K562 (cell line): ENCODE data around the gene DOCK4. TPM values are rescaled to one million over a fixed set of nuclear protein-coding genes. Genes with fewer than 3 reads are reported as not detected.

Experiments used
- ATAC-seq: fragments of 200-7000 bp; cut with Tn5 transposase; 3 replicates; pipeline ENCODE4 v1.9.1; 2020; ENCODE audit warnings: moderate library complexity
- BruUV-seq: library from RNA; stranded (reverse); fragments of 400-500 nt; replicated peaks from 2 replicates; lab custom pipeline; 2021; lab: Mats Ljungman, UMichigan
- CTCF ChIA-PET: fragments of 300-600 bp; formaldehyde crosslinking; extraction: SDS; loops from one replicate; lab custom pipeline; 2021; ENCODE audit warnings: low intra/inter-chr PET ratio; lab: Yijun Ruan, JAX
- POLR2A ChIA-PET: fragments of 300-600, 350-650 bp; sonication (Branson Sonifier 250); formaldehyde crosslinking; extraction: SDS; loops from one replicate; lab custom pipeline; 2021; ENCODE audit warnings: antibody characterized with exemption, inconsistent platforms; lab: Yijun Ruan, JAX
- DNase-seq, 4 experiments: peaks; one replicate each; pipeline versions ENCODE4 v3.0.0 to v3.0.0-alpha.2; 2011 to 2018; ENCODE audit warnings: low spot score in 3 of 4, mixed read lengths in 3 of 4; ENCODE audit errors: extremely low read depth in 1 of 4
- FAIRE-seq: peaks from 2 replicates; lab custom pipeline; 2011; peaks lifted over from hg19 to GRCh38; lab: Jason Lieb, UNC
- H2AFZ ChIP-seq: 2 replicates; pipeline ENCODE4 v1.6.0; 2011; ENCODE audit warnings: low read depth, low read length, control low read depth, inconsistent platforms
- H3K27ac ChIP-seq: fragments of 200-600 bp; 3 replicates; pipeline ENCODE4 v1.8.0; 2011; ENCODE audit warnings: low read depth, mild to moderate bottlenecking, control low read depth, inconsistent platforms, low read length, moderate library complexity, mixed read lengths; ENCODE audit errors: extremely low read depth
- H3K27me3 ChIP-seq, 2 experiments: fragments of 300-600 bp in 1 of 2; 2 replicates in 1 of 2; 3 replicates in 1 of 2; pipeline versions ENCODE4 v1.6.0 to v1.8.0; 2011; ENCODE audit warnings: inconsistent platforms in 2 of 2, low read length in 2 of 2, mild to moderate bottlenecking in 1 of 2, mixed read lengths in 1 of 2, moderate library complexity in 1 of 2; ENCODE audit not compliant: control insufficient read depth in 2 of 2, insufficient read depth in 2 of 2
- H3K36me3 ChIP-seq: fragments of 300-600 bp; 3 replicates; pipeline ENCODE4 v1.8.0; 2011; ENCODE audit warnings: mild to moderate bottlenecking, low read length, inconsistent platforms; ENCODE audit not compliant: control insufficient read depth, insufficient read depth
- H3K4me1 ChIP-seq, 2 experiments: fragments of 200-600 bp in 1 of 2; replicated peaks in 1 of 2; 2 replicates in 1 of 2; 3 replicates in 1 of 2; pipeline versions ENCODE4 v1.5.1 to v1.8.0; 2011; ENCODE audit warnings: inconsistent platforms in 2 of 2, low read length in 2 of 2, mild to moderate bottlenecking in 1 of 2, mixed read lengths in 1 of 2, moderate library complexity in 1 of 2; ENCODE audit not compliant: control insufficient read depth in 2 of 2, insufficient read depth in 2 of 2
- H3K4me2 ChIP-seq: 2 replicates; pipeline ENCODE4 v1.6.1; 2011; ENCODE audit warnings: low read length, control low read depth, inconsistent platforms, mixed read lengths; ENCODE audit not compliant: insufficient read depth
- H3K4me3 ChIP-seq: fragments of 200-600 bp; sonication (generic), shearing (Covaris generic); 2 replicates; pipeline ENCODE4 v1.5.1; 2016; ENCODE audit warnings: control low read depth, inconsistent platforms
- H3K79me2 ChIP-seq: fragments of 200-600 bp; 3 replicates; pipeline ENCODE4 v1.8.0; 2011; ENCODE audit warnings: low read length, inconsistent platforms; ENCODE audit not compliant: control insufficient read depth, insufficient read depth
- H3K9ac ChIP-seq, 2 experiments: 2 replicates each; pipeline versions ENCODE4 v1.6.0 to v1.6.1; 2011; ENCODE audit warnings: low read depth in 2 of 2, low read length in 2 of 2, control low read depth in 1 of 2, inconsistent platforms in 1 of 2, mild to moderate bottlenecking in 1 of 2, mixed read lengths in 1 of 2; ENCODE audit not compliant: insufficient read depth in 1 of 2
- H3K9me1 ChIP-seq: one replicate; pipeline ENCODE4 v1.6.0; 2011; ENCODE audit warnings: inconsistent platforms, mild to moderate bottlenecking, low read length, moderate library complexity; ENCODE audit not compliant: control insufficient read depth, insufficient read depth
- H3K9me3 ChIP-seq: replicated peaks from 2 replicates; pipeline ENCODE4 v1.5.1; 2011; ENCODE audit warnings: low read depth, low read length, inconsistent platforms; ENCODE audit not compliant: control insufficient read depth, insufficient read depth
- H4K20me1 ChIP-seq: replicated peaks from 2 replicates; pipeline ENCODE4 v1.6.1; 2011; ENCODE audit warnings: low read length, inconsistent platforms, mixed read lengths; ENCODE audit not compliant: control insufficient read depth, insufficient read depth
- ARID2 ChIP-seq: fragments of 450-650 bp; IDR thresholded peaks from 2 replicates; pipeline ENCODE4 v1.6.1; 2017; ENCODE audit warnings: antibody characterized with exemption, mild to moderate bottlenecking
- ELF1 ChIP-seq: fragments of 200-800 bp; sonication (Bioruptor generic); IDR thresholded peaks from 2 replicates; pipeline ENCODE4 v1.6.1; 2016; ENCODE audit warnings: missing genetic modification characterization, missing compliant biosample characterization
- ERF ChIP-seq: fragments of 450-650 bp; formaldehyde crosslinking; IDR thresholded peaks from 2 replicates; pipeline ENCODE4 v1.4.0; 2020; ENCODE audit warnings: mild to moderate bottlenecking, mixed read lengths
- NUFIP1 ChIP-seq: fragments of 450-650 bp; IDR thresholded peaks from 2 replicates; pipeline ENCODE4 v1.6.1; 2018; ENCODE audit not compliant: partially characterized antibody
- SUPT5H ChIP-seq: fragments of 450-650 bp; IDR thresholded peaks from 2 replicates; pipeline ENCODE4 v1.6.1; 2016
- YBX1 ChIP-seq: fragments of 450-650 bp; IDR thresholded peaks from 2 replicates; pipeline ENCODE4 v1.7.1; 2016; ENCODE audit warnings: mild to moderate bottlenecking
- ZNF324 ChIP-seq: fragments of 250-450 bp; sonication (Bioruptor Pico); IDR thresholded peaks from 2 replicates; pipeline ENCODE4 v1.4.0; 2020; ENCODE audit warnings: mild to moderate bottlenecking
- WGBS: fragments of 100-300 bp; shearing (Covaris generic); methylation state at CpG from one replicate; pipeline ENCODE4 v1.1.6; 2016; ENCODE audit warnings: low coverage, mixed read lengths; ENCODE audit not compliant: insufficient coverage; ENCODE audit errors: missing lambda C conversion rate; 5-methylcytosine and 5-hydroxymethylcytosine counted together
- in situ Hi-C: fragments of 300-500 bp; cut with MboI; formaldehyde crosslinking; loops from 4 replicates; pipeline ENCODE4 v1.15.0; 2018; ENCODE audit warnings: inconsistent platforms, mixed read lengths
- intact Hi-C: fragments of 100-400 bp; cut with micrococcal nuclease; formaldehyde crosslinking; loops from 2 replicates; pipeline ENCODE4 v1.14.2; 2022
- polyA plus RNA-seq, 8 experiments: library from polyadenylated mRNA; depleted of rRNA in 4 of 8; stranded (reverse) in 5 of 8; unstranded in 3 of 8; fragments of >200 nt; fragmentation: Nextera tagmentation in 2 of 8; fragmentation: Illumina TruSeq in 1 of 8; extraction: Ambion mirVana in 2 of 8; extraction: Trizol in 1 of 8; gene quantifications; 2 replicates each; pipeline versions ENCODE4 v1.2.1 to v1.2.3, GENCODE V29; 2011 to 2014; ENCODE audit warnings: inconsistent platforms in 1 of 8, missing spikeins in 1 of 8
- total RNA-seq, 7 experiments: library from RNA; depleted of rRNA in 6 of 7; stranded (reverse); fragments of >200 nt in 6 of 7; fragmentation: Illumina TruSeq in 2 of 7; extraction: Trizol in 2 of 7; gene quantifications; 2 replicates each; pipeline versions ENCODE4 v1.2.1 to v1.2.3, GENCODE V29; 2011 to 2021; ENCODE audit warnings: low replicate concordance in 1 of 7
- TF ChIP-seq, protein P1 (sequence below): fragments of 200-600 bp; sonication (generic); IDR thresholded peaks from one replicate; pipeline ENCODE4 v1.6.1; 2012; ENCODE audit warnings: mild to moderate bottlenecking, low read depth, low read length, inconsistent platforms
- TF ChIP-seq, protein P2 (sequence below): fragments of 450-650 bp; formaldehyde crosslinking; IDR thresholded peaks from 2 replicates; pipeline ENCODE4 v1.4.0; 2020; ENCODE audit warnings: mild to moderate bottlenecking, moderate library complexity
- TF ChIP-seq, protein P3 (sequence below): fragments of 450-650 bp; IDR thresholded peaks from 2 replicates; pipeline ENCODE4 v1.6.1; 2016; ENCODE audit warnings: missing biosample characterization, missing genetic modification characterization

The DOCK4 gene
- total and polyA plus RNA-seq, 9 of the 15 experiments (the other 6 are each of a cell fraction or from before 2014, with no cell fraction given) = 0.42 to 5.7 (median 2.3) TPM

DNA sequence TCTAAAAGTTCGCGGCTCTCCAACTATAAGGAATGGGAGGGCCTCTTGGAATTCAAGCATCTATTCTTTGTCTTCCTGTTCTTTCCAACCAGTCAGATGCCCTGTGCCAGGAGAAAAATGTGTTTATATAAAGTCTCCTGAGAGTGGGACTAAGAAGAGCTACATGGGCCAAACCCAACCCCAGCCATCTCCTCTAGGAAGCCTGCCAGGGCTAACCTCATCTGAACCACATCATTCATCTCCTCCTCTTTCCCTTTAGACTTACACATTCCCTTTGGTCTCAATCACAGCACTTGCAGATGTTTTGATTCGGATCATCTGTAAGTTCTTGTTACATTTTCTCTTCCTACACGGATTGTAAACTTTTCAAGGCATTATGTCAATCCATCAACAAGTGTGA is 62.6 kb downstream of the DOCK4 start:
- DNase-seq (no peak), ATAC-seq (no peak), FAIRE-seq (no peak)
- 0% methylated on average over 4 of the region's 4 CpGs for WGBS
- ChIA-PET CTCF (no interaction called here), POLR2A (interaction anchor here (0.6 to 1.2 kb wide), 2 partner anchors 17 to 316 kb away, joined by 3 read pairs; no protein-coding TSS in a partner anchor)
- Histone ChIP-seq H3K27ac (no peak overlapping the region), H3K36me3 (no peaks in the 10 kb centered on the region), H3K27me3 (0 out of 5 replicates have a peak, but pooled peaks cover 0 to 4% of the 10 kb centered on the region in 2 experiments), H4K20me1 (no peaks in the 10 kb centered on the region), H2AFZ (no peak overlapping the region), H3K9me3 (no peaks in the 10 kb centered on the region), H3K9ac (no peak overlapping the region), H3K9me1 (no peaks in the 10 kb centered on the region), H3K79me2 (no peaks in the 10 kb centered on the region), H3K4me1 (no peaks in the 10 kb centered on the region), H3K4me2 (no peak overlapping the region), H3K4me3 (no peak overlapping the region)
- in situ Hi-C loops = no loop called here
- intact Hi-C loops = no loop called here
- BruUV-seq = no TSS peak
- TF ChIP-seq ERF (CRISPR knock-in tag) (no peak), ARID2 (no peak), ELF1 (tag) (no peak), YBX1 (no peak), SUPT5H (no peak), NUFIP1 (no peak), ZNF324 (no peak)
- TF ChIP-seq, protein P1, sequence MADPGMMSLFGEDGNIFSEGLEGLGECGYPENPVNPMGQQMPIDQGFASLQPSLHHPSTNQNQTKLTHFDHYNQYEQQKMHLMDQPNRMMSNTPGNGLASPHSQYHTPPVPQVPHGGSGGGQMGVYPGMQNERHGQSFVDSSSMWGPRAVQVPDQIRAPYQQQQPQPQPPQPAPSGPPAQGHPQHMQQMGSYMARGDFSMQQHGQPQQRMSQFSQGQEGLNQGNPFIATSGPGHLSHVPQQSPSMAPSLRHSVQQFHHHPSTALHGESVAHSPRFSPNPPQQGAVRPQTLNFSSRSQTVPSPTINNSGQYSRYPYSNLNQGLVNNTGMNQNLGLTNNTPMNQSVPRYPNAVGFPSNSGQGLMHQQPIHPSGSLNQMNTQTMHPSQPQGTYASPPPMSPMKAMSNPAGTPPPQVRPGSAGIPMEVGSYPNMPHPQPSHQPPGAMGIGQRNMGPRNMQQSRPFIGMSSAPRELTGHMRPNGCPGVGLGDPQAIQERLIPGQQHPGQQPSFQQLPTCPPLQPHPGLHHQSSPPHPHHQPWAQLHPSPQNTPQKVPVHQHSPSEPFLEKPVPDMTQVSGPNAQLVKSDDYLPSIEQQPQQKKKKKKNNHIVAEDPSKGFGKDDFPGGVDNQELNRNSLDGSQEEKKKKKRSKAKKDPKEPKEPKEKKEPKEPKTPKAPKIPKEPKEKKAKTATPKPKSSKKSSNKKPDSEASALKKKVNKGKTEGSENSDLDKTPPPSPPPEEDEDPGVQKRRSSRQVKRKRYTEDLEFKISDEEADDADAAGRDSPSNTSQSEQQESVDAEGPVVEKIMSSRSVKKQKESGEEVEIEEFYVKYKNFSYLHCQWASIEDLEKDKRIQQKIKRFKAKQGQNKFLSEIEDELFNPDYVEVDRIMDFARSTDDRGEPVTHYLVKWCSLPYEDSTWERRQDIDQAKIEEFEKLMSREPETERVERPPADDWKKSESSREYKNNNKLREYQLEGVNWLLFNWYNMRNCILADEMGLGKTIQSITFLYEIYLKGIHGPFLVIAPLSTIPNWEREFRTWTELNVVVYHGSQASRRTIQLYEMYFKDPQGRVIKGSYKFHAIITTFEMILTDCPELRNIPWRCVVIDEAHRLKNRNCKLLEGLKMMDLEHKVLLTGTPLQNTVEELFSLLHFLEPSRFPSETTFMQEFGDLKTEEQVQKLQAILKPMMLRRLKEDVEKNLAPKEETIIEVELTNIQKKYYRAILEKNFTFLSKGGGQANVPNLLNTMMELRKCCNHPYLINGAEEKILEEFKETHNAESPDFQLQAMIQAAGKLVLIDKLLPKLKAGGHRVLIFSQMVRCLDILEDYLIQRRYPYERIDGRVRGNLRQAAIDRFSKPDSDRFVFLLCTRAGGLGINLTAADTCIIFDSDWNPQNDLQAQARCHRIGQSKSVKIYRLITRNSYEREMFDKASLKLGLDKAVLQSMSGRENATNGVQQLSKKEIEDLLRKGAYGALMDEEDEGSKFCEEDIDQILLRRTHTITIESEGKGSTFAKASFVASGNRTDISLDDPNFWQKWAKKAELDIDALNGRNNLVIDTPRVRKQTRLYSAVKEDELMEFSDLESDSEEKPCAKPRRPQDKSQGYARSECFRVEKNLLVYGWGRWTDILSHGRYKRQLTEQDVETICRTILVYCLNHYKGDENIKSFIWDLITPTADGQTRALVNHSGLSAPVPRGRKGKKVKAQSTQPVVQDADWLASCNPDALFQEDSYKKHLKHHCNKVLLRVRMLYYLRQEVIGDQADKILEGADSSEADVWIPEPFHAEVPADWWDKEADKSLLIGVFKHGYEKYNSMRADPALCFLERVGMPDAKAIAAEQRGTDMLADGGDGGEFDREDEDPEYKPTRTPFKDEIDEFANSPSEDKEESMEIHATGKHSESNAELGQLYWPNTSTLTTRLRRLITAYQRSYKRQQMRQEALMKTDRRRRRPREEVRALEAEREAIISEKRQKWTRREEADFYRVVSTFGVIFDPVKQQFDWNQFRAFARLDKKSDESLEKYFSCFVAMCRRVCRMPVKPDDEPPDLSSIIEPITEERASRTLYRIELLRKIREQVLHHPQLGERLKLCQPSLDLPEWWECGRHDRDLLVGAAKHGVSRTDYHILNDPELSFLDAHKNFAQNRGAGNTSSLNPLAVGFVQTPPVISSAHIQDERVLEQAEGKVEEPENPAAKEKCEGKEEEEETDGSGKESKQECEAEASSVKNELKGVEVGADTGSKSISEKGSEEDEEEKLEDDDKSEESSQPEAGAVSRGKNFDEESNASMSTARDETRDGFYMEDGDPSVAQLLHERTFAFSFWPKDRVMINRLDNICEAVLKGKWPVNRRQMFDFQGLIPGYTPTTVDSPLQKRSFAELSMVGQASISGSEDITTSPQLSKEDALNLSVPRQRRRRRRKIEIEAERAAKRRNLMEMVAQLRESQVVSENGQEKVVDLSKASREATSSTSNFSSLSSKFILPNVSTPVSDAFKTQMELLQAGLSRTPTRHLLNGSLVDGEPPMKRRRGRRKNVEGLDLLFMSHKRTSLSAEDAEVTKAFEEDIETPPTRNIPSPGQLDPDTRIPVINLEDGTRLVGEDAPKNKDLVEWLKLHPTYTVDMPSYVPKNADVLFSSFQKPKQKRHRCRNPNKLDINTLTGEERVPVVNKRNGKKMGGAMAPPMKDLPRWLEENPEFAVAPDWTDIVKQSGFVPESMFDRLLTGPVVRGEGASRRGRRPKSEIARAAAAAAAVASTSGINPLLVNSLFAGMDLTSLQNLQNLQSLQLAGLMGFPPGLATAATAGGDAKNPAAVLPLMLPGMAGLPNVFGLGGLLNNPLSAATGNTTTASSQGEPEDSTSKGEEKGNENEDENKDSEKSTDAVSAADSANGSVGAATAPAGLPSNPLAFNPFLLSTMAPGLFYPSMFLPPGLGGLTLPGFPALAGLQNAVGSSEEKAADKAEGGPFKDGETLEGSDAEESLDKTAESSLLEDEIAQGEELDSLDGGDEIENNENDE = no peak
- TF ChIP-seq, protein P2, sequence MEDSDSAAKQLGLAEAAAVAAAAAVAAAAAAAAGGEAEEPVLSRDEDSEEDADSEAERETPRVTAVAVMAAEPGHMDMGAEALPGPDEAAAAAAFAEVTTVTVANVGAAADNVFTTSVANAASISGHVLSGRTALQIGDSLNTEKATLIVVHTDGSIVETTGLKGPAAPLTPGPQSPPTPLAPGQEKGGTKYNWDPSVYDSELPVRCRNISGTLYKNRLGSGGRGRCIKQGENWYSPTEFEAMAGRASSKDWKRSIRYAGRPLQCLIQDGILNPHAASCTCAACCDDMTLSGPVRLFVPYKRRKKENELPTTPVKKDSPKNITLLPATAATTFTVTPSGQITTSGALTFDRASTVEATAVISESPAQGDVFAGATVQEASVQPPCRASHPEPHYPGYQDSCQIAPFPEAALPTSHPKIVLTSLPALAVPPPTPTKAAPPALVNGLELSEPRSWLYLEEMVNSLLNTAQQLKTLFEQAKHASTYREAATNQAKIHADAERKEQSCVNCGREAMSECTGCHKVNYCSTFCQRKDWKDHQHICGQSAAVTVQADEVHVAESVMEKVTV (CRISPR knock-in tag) = no peak
- TF ChIP-seq, protein P3, sequence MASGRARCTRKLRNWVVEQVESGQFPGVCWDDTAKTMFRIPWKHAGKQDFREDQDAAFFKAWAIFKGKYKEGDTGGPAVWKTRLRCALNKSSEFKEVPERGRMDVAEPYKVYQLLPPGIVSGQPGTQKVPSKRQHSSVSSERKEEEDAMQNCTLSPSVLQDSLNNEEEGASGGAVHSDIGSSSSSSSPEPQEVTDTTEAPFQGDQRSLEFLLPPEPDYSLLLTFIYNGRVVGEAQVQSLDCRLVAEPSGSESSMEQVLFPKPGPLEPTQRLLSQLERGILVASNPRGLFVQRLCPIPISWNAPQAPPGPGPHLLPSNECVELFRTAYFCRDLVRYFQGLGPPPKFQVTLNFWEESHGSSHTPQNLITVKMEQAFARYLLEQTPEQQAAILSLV (tag) = no peak
